CD4-positive, alpha-beta T cell treated with Interleukin-17A for 1 hour (primary cell): ENCODE results near the gene SLC41A1.
"Not testable (repeated sequence)": the region's sequence is repeated elsewhere in the genome, so short reads cannot be mapped to it uniquely, and the experiment has no call there.

Experiments used
- DNase-seq: peaks from one replicate; pipeline ENCODE4 v3.0.0-alpha.2; 2020

Gene SLC41A1

GRCh38 chr1:205812878-205813754 is at the start of gene SLC41A1:
SLC41A1 (minus strand) TSS chr1:205813198; CDS start chr1:205810441, 2,757 bp downstream.
- DNase-seq: peak; percentile 97

GRCh38 chr1:205861540-205861939 is 48.5 kb upstream of the SLC41A1 start:
- no peak for DNase-seq

- no peak for DNase-seq
Measured at GRCh38 chr1:205858141-205858961, 45.4 kb upstream of the SLC41A1 start.

- DNase-seq: not testable (repeated sequence)
Measured at GRCh38 chr1:205857501-205857900, 44.5 kb upstream of the SLC41A1 start.

- no peak for DNase-seq
Measured at GRCh38 chr1:205856433-205856832, 43.4 kb upstream of the SLC41A1 start.

GRCh38 chr1:205852969-205853368 is 40.0 kb upstream of the SLC41A1 start:
- no peak for DNase-seq

GRCh38 chr1:205851993-205852392 is 39.0 kb upstream of the SLC41A1 start:
- DNase-seq: no peak

- peak; percentile 95 for DNase-seq
Measured at GRCh38 chr1:205849619-205850355, 36.8 kb upstream of the SLC41A1 start, which contains the start of gene PM20D1. PM20D1 (minus strand) TSS chr1:205850132; CDS start chr1:205850072, 60 bp downstream.

GRCh38 chr1:205843036-205843859 is 30.2 kb upstream of the SLC41A1 start:
- DNase-seq: no peak

- no peak for DNase-seq
Measured at GRCh38 chr1:205842229-205842628, 29.2 kb upstream of the SLC41A1 start.

GRCh38 chr1:205840146-205840923 is 27.3 kb upstream of the SLC41A1 start:
- no peak for DNase-seq

GRCh38 chr1:205837382-205837970 is 24.5 kb upstream of the SLC41A1 start:
- DNase-seq: no peak

- no peak for DNase-seq
Measured at GRCh38 chr1:205834751-205835150, 21.8 kb upstream of the SLC41A1 start.

GRCh38 chr1:205832326-205832751 is 19.3 kb upstream of the SLC41A1 start:
- DNase-seq: no peak

GRCh38 chr1:205827623-205828022 is 14.6 kb upstream of the SLC41A1 start:
- no peak for DNase-seq

- no peak for DNase-seq
Measured at GRCh38 chr1:205826995-205827394, 14.0 kb upstream of the SLC41A1 start.

GRCh38 chr1:205826016-205826806 is 13.2 kb upstream of the SLC41A1 start:
- no peak for DNase-seq

- no peak for DNase-seq
Measured at GRCh38 chr1:205824180-205824579, 11.2 kb upstream of the SLC41A1 start.

GRCh38 chr1:205823260-205823659 is 10.3 kb upstream of the SLC41A1 start:
- not testable (repeated sequence) for DNase-seq

GRCh38 chr1:205822397-205822796 is 9.4 kb upstream of the SLC41A1 start:
- DNase-seq: no peak
